ENCODE measurements around the gene GPS2. TPM values are rescaled to one million over a fixed set of nuclear protein-coding genes. Genes with fewer than 3 reads are reported as not detected.

Gene GPS2
- total RNA-seq, 1 donor from 2014 or later = 51.2 TPM

DNA sequence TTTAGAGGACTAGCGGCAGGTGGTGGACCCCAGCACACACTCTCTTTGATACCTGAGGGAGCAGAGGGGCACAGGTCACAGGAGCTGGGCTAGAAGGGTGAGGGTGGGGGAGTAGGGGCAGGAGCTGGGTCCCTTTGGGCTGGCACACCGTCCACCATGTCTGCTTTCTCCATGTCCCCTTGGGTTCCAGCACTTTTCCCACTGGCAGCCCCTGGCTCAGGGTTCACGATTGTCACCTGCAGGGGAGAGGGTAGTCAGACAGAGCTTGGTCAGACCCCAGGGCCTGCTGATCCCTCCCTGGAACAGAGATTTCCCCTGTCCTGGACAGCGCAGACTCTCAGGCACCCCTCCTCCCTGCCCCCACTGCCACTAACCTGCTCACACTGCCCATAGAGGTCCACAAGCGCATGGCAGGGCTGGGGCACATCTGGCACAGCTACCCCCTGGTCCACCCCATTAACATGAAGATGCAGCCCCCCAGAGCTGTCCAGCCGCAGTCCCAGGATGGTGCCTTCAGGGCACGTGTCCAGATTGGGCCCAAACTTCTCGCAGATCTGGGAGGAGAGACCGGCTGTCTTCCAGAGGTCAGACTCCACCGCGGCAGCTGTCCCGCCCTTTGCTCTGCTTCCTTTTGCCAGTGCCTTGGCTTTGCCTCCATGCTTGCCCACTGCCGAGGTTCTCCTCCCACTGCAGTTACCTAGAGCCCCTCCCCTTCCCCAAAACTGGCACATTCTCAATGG is 3.1 kb upstream of the GPS2 start:
- DNase-seq (ENCODE audit: low spot score) = no peak

- DNase-seq (ENCODE audit: low spot score) = no peak
Observed at GRCh38 chr17:7317161-7317803, 2.1 kb upstream of the GPS2 start.

DNA sequence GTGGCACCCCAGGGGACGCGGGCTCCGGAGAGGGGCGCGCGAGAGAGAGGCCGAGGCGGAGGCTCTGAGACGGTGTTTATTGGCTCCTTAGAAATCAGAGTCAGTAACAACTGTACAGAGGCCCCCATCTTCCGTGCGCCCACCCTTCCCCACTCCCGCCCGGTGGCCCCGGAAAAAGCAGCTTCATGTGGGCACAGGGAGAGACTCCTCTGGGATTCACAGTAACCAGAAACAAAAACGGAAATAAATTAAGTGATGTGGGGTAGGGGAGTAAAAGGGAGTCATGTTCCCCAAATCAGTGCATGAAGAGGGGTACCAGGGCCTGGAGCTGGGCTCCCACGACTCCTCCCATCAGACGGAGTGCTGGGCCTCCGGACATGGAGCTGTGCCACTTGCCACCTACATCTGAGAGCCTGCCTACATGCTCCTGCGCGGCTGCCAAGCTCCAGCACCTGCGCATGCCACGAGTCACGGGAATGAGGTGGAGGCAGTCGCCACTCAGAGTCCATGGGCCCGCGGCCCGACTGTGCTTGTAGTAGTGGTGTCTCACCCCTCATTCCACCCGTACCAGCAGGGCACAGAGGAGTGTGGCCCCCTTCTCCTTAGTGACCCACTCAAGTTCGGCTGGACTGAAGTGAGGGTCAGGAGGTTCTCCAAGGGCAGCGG is 543 bp upstream of the GPS2 start:
- no peak for DNase-seq (ENCODE audit: low spot score)

GRCh38 chr17:7313890-7314718 is 1.1 kb downstream of the GPS2 start:
- DNase-seq (ENCODE audit: low spot score) = no peak

GRCh38 chr17:7313088-7313889 is 1.9 kb downstream of the GPS2 start:
- DNase-seq (ENCODE audit: low spot score) = no peak

GRCh38 chr17:7312432-7313087 is 2.6 kb downstream of the GPS2 start:
- DNase-seq (ENCODE audit: low spot score) = no peak

GRCh38 chr17:7311110-7311705 is 4.0 kb downstream of the GPS2 start:
- no peak for DNase-seq (ENCODE audit: low spot score)

GRCh38 chr17:7309628-7310027 is 5.5 kb downstream of the GPS2 start:
- no peak for DNase-seq (ENCODE audit: low spot score)

- DNase-seq (ENCODE audit: low spot score) = no peak
Observed at GRCh38 chr17:7308625-7309433, 6.3 kb downstream of the GPS2 start.

DNA sequence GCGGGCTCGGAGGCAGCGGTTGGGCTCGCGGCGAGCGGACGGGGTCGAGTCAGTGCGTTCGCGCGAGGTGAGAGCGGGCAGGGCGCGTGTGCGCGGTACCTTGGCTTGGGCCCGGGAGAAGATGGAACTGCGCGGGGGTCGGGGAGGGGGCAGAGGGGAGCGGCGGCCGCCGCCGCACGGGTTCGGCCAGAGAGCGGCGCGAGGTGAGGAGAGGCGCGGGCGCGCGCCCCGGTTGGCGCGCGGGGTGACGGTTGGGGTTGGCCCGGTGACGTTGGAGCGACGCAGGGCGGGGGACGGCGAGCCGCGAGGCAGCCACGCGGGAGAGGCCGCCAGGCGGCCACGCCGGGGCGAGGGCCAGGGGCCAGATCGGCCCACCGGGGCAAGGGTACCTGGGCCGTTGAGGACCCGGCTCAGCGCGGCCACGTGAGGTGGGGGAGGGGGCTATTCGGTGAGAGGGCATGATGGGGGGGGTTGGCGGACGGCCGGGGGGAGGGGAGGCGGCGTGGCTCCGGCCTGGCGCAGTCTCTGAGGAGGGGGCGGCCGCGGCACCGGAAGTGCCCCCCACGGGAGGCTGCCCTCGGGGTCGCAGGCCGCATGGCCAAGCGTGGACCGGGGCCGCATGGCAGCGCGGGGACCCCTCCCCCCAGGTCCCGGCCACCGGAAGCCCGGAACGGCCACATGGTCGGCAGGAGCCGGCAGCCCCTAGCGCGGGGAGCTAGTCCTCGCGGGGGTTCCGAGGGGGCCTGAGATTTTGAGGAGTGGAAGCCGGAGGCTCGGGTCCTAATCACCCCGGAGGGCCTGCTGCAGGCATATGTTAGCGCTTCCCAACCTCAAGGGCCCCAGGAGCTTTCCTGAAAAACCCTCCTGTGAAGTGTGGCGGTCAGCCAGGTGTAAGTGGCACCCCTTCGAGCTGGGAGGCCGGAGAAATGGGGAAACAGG is 7.2 kb downstream of the GPS2 start:
- DNase-seq (ENCODE audit: low spot score) = peak; percentile 92

DNA sequence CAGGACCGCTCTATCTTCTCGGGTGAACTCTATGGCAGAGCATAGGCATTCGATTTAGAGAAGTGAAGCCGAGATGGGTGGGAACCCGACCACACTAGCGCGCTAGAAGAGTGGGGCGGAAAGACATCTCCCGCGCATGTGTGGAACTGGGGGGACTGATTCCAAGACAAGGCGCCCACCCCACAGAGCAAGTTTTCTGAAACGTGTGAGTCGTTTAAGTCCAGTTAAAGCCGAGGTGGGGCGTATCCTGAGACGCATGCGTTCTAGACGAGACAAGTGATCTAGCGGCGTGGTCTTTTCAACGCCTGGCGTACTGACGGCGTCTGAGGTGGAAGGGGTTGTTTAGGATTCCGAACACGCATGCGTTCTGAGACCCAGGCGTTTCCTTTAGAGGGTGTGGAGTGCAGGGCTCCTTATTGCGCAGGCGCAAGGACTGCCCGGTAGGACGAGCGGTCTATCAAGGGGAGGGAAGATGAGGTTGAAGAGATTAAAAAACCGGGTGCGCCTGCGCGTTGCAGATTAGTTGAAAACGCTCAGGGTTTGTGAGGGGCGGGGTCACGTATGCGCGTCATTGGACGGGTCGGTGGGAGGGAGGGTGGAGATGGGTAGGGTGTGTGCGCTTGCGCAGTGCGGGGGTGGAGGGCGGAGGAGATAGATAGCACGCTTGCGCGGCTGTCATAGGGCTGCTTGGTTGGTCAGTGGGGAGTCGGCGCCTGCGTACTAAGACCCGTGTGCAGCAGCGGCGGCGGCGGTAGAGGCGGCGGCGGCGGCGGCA is 8.1 kb downstream of the GPS2 start, which contains the start of gene EIF5A:
Gene EIF5A, plus strand, starts transcription at position 718 of the 775 bp plus-strand sequence. CDS start 2,008 bp downstream, outside the sequence.
- DNase-seq (ENCODE audit: low spot score) = peak; percentile 100

GRCh38 chr17:7304179-7304578 is 11.0 kb downstream of the GPS2 start:
- DNase-seq (ENCODE audit: low spot score) = no peak

DNA sequence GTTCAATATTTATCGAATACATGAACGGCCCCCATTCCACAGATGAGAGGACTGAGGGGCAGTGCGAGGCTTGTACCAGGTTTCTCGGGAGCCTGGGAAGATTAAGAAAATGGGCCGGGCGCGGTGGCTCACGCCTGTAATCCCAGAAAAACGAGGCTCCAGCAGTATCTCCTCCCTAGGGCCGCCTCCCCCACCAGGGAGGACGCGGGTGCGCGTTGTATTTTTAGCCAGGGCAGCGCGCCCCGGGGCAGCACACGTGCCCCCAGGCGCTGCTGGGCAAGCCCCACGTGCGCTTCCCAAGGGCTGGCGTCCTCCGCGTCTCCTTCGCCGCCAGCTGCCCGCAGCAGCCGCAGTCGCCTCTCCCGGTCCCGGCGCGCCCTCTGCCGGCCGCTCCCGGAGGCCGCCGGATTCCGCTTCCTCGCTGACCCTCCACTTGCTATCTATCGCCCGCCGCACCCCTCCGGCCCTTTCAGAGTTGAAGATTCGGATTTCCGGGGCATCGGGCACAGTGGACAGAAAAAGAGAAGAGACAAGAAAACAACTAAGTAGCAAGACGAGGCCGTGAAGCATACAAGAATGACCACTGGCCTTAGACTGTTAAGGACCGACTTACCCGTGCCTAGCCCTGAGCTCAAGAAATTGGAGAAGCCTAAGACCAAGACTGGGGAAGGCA is 18.8 kb downstream of the GPS2 start:
- DNase-seq (ENCODE audit: low spot score) = peak; percentile 94

DNA sequence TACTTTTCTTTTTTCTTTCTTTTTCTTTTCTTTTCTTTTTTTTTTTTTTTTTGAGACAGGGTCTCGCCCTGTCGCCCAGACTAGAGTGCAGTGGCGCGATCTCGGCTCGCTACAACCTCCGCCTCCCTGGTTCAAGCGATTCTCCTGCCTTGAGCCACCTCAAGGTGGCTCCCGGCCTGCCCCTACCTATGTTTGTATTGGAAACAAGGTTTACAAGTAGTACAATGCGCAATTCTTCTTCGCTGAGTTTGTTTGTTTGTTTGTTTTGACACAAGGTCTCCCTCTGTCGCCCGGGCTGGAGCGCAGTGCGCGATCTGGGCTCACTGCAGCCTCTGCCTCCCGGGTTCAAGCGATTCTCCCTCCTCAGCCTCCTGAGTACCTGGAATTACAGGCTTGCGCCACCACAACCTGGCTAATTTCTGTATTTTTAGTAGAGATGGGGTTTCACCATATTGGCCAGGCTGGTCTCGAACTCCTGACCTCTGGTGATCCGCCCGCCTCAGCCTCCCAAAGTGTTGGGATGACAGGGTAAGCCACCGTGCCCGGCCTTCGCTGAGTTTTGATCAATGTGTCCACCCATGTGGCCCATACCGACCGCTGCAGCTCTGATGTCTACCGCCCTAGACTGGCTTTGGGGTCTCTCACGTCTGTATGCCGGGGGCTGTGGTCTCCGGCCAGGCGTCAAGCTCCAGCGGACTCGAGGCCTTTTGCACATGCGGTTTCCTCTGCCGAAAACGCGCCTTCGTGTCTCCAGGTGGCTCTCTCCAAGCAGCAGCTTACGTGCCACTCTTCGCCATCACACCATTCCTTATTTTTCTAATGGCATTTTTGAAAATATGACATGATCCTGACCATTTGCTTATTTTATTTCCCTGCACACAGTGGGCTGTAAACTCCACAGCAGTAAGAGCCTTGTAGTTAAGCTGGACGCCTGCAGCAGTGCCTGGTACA is 19.7 kb downstream of the GPS2 start:
- DNase-seq (ENCODE audit: low spot score) = no peak

- DNase-seq (ENCODE audit: low spot score) = no peak
Observed at GRCh38 chr17:7294614-7295153, 20.5 kb downstream of the GPS2 start, which contains the start of gene YBX2. YBX2 (minus strand) TSS chr17:7294639; CDS start chr17:7294500, 139 bp downstream.

Data from mesenteric fat pad (tissue), 1 donor.